A549 (cell line): ENCODE measurements around the gene AXL.

ENCODE experiments used
- ESRRA ChIP-seq: fragments of 150-350 bp; IDR thresholded peaks from 2 replicates; pipeline ENCODE4 v1.6.1; 2014; ENCODE audit warnings: mild to moderate bottlenecking, low read length, borderline replicate concordance
- RCOR1 ChIP-seq: fragments of 150-350 bp; IDR thresholded peaks from 2 replicates; pipeline ENCODE4 v1.6.1; 2014; ENCODE audit warnings: antibody characterized with exemption, low read length, low read depth
- REST ChIP-seq: fragments of 200-600 bp; sonication (generic); IDR thresholded peaks from 2 replicates; pipeline ENCODE4 v1.6.1; 2016; ENCODE audit warnings: antibody characterized with exemption, mild to moderate bottlenecking, moderate library complexity
- USF2 ChIP-seq: fragments of 450-650 bp; IDR thresholded peaks from 2 replicates; pipeline ENCODE4 v1.6.1; 2014; ENCODE audit warnings: antibody characterized with exemption

- no peak for TF ChIP-seq ESRRA
- no peak for TF ChIP-seq USF2
- no peak for TF ChIP-seq RCOR1
- TF ChIP-seq REST, result no peak
These were observed 791 bp upstream of the AXL start for GRCh38 chr19:41218249-41218614.
